Activated B cell treated with CpG ODN at 0.5 μM for 24 hours (primary cell): ENCODE measurements around the gene DDX24. TPM values are rescaled to one million over a fixed set of nuclear protein-coding genes. Genes with fewer than 3 reads are reported as not detected.

Source experiments
- ATAC-seq: fragments of 200-7000 bp; cut with Tn5 transposase; one replicate; pipeline ENCODE4 v1.10.0; 2021; ENCODE audit warnings: low read depth, mild to moderate bottlenecking, moderate library complexity
- CTCF ChIA-PET: fragments of 350-600 bp; sonication (Branson Sonifier 250); formaldehyde crosslinking; loops from one replicate; lab custom pipeline; 2021; ENCODE audit warnings: antibody characterized with exemption; lab: Charles Lee
- POLR2A ChIA-PET: fragments of 350-600 bp; sonication (Branson Sonifier 250); formaldehyde crosslinking; loops from one replicate; lab custom pipeline; 2021; ENCODE audit warnings: antibody characterized with exemption; lab: Charles Lee
- DNase-seq: peaks from one replicate; pipeline ENCODE4 v3.0.0; 2022
- H3K27ac Mint-ChIP-seq: one replicate; pipeline ENCODE4 v1.8.0; 2020; ENCODE audit warnings: mixed read lengths
- H3K27me3 Mint-ChIP-seq: one replicate; pipeline ENCODE4 v1.8.0; 2021; ENCODE audit warnings: mixed read lengths
- H3K36me3 Mint-ChIP-seq: one replicate; pipeline ENCODE4 v1.8.0; 2021; ENCODE audit warnings: low read depth, mixed read lengths
- H3K4me1 Mint-ChIP-seq: one replicate; pipeline ENCODE4 v1.8.0; 2021; ENCODE audit warnings: mixed read lengths
- H3K4me3 Mint-ChIP-seq: one replicate; pipeline ENCODE4 v1.8.0; 2020; ENCODE audit warnings: mild to moderate bottlenecking, mixed read lengths
- H3K9me3 Mint-ChIP-seq: one replicate; pipeline ENCODE4 v1.8.0; 2020; ENCODE audit warnings: mixed read lengths
- CTCF ChIP-seq: fragments of 200-600 bp; IDR thresholded peaks from one replicate; pipeline ENCODE4 v1.8.0; 2022; ENCODE audit warnings: antibody characterized with exemption, mild to moderate bottlenecking
- intact Hi-C: fragments of 100-400 bp; cut with micrococcal nuclease; formaldehyde crosslinking; loops from one replicate; pipeline ENCODE4 v1.15.1; 2024
- total RNA-seq: library from RNA; stranded (reverse); gene quantifications from 2 replicates; pipeline ENCODE4 v1.2.3, GENCODE V29; 2022

Gene DDX24
- total RNA-seq, 1 donor from 2014 or later = 169 TPM

- CTCF ChIA-PET = interaction anchor here (0.8 to 11.8 kb wide), 10 partner anchors 10 to 346 kb away, joined by 3 to 307 read pairs (median 4); no protein-coding TSS in a partner anchor
- H3K4me1 Mint-ChIP-seq = no peaks in the 10 kb centered on the region
- H3K4me3 Mint-ChIP-seq = no peak overlapping the region
- ATAC-seq (peak; percentile 89), DNase-seq (peak; percentile 52)
- H3K9me3 Mint-ChIP-seq = no peaks in the 10 kb centered on the region
- H3K36me3 Mint-ChIP-seq = no peaks in the 10 kb centered on the region
- intact Hi-C loops = loop anchor here (1.0 to 5.0 kb wide), 4 partner anchors 23 to 62 kb away; no protein-coding TSS in a partner anchor
- POLR2A ChIA-PET = interaction anchor here (3.0 kb wide), 1 partner anchor 62 kb away, joined by 18 read pairs; no protein-coding TSS in a partner anchor
- H3K27me3 Mint-ChIP-seq = peaks cover 27% of the 10 kb centered on the region
- H3K27ac Mint-ChIP-seq = no peak overlapping the region
- peak; percentile 88 for TF ChIP-seq CTCF
These were observed 79.3 kb downstream of the DDX24 start for GRCh38 chr14:94001501-94002396.

- intact Hi-C loops = loop anchor here (1.0 to 5.0 kb wide), 4 partner anchors 22 to 62 kb away; no protein-coding TSS in a partner anchor
- TF ChIP-seq CTCF = no peak
- Mint-ChIP-seq H3K4me1 (no peaks in the 10 kb centered on the region), H3K27me3 (peaks cover 26% of the 10 kb centered on the region), H3K4me3 (no peak overlapping the region), H3K9me3 (no peaks in the 10 kb centered on the region), H3K36me3 (no peaks in the 10 kb centered on the region), H3K27ac (no peak overlapping the region)
- no peak for DNase-seq
- POLR2A ChIA-PET = interaction anchor here (0.7 to 3.0 kb wide), 2 partner anchors 42 to 61 kb away, joined by 3 to 18 read pairs; no protein-coding TSS in a partner anchor
- no peak for ATAC-seq
- CTCF ChIA-PET = interaction anchor here (0.8 to 11.8 kb wide), 10 partner anchors 9 to 346 kb away, joined by 3 to 307 read pairs (median 4); no protein-coding TSS in a partner anchor
These were observed 80.0 kb downstream of the DDX24 start for GRCh38 chr14:94001016-94001415.

- POLR2A ChIA-PET = interaction anchor here (1.4 to 3.0 kb wide), 3 partner anchors 21 to 60 kb away, joined by 7 to 18 read pairs (median 8); no protein-coding TSS in a partner anchor
- ATAC-seq (no peak), DNase-seq (no peak)
- H3K27me3 Mint-ChIP-seq = peaks cover 31% of the 10 kb centered on the region
- no peaks in the 10 kb centered on the region for H3K4me1 Mint-ChIP-seq
- no peaks in the 10 kb centered on the region for H3K36me3 Mint-ChIP-seq
- no peak for TF ChIP-seq CTCF
- H3K4me3 Mint-ChIP-seq = no peak overlapping the region
- no peaks in the 10 kb centered on the region for H3K9me3 Mint-ChIP-seq
- no peak overlapping the region for H3K27ac Mint-ChIP-seq
- intact Hi-C loops = loop anchor here (2.0 to 5.0 kb wide), 2 partner anchors 21 to 43 kb away; no protein-coding TSS in a partner anchor
- CTCF ChIA-PET = interaction anchor here (1.9 to 11.8 kb wide), 3 partner anchors 29 to 62 kb away, joined by 4 to 307 read pairs (median 32); no protein-coding TSS in a partner anchor
These were observed 80.7 kb downstream of the DDX24 start for GRCh38 chr14:94000267-94000666.

GRCh38 chr14:93999573-93999972, 81.4 kb downstream of the DDX24 start:
- no peaks in the 10 kb centered on the region for H3K9me3 Mint-ChIP-seq
- ChIA-PET POLR2A (interaction anchor here (1.4 to 3.0 kb wide), 3 partner anchors 21 to 60 kb away, joined by 7 to 18 read pairs (median 8); no protein-coding TSS in a partner anchor), CTCF (interaction anchor here (1.2 to 11.8 kb wide), 3 partner anchors 15 to 61 kb away, joined by 3 to 307 read pairs (median 32); no protein-coding TSS in a partner anchor)
- H3K4me3 Mint-ChIP-seq = no peak overlapping the region
- ATAC-seq = no peak
- no peak for TF ChIP-seq CTCF
- peaks cover 31% of the 10 kb centered on the region for H3K27me3 Mint-ChIP-seq
- no peak for DNase-seq
- intact Hi-C loops = no loop called here
- no peak overlapping the region for H3K27ac Mint-ChIP-seq
- no peaks in the 10 kb centered on the region for H3K4me1 Mint-ChIP-seq
- H3K36me3 Mint-ChIP-seq = no peaks in the 10 kb centered on the region
